GM21576 (cell line): ENCODE results near the gene BSN.

ENCODE experiments used
- ATAC-seq: cut with Tn5 transposase; IDR thresholded peaks from one replicate; pipeline ENCODE4 v1.9.1; 2021; ENCODE audit warnings: mild to moderate bottlenecking, moderate library complexity; ENCODE audit not compliant: unreplicated experiment

BSN gene

GRCh38 chr3:49602049-49602554, 47.8 kb downstream of the BSN start:
- ATAC-seq, result no peak

GRCh38 chr3:49602877-49603411, 48.7 kb downstream of the BSN start:
- no peak for ATAC-seq

GRCh38 chr3:49606427-49606826, 52.1 kb downstream of the BSN start:
- ATAC-seq, result no peak

GRCh38 chr3:49607105-49607591, 52.9 kb downstream of the BSN start:
- ATAC-seq, result no peak

- no peak for ATAC-seq
These were observed 53.5 kb downstream of the BSN start for GRCh38 chr3:49607796-49608195.

- no peak for ATAC-seq
These were observed 55.0 kb downstream of the BSN start for GRCh38 chr3:49609314-49609713.

- ATAC-seq, result no peak
These were observed 55.5 kb downstream of the BSN start for GRCh38 chr3:49609815-49610214.

GRCh38 chr3:49610666-49611280, 56.5 kb downstream of the BSN start:
- no peak for ATAC-seq

- ATAC-seq, result no peak
These were observed 57.0 kb downstream of the BSN start for GRCh38 chr3:49611291-49611690.

- ATAC-seq, result no peak
These were observed 57.4 kb downstream of the BSN start for GRCh38 chr3:49611719-49612118.

- no peak for ATAC-seq
These were observed 60.7 kb downstream of the BSN start for GRCh38 chr3:49614936-49615335.

- ATAC-seq, result no peak
These were observed 61.8 kb downstream of the BSN start for GRCh38 chr3:49616061-49616460.

- no peak for ATAC-seq
These were observed 62.2 kb downstream of the BSN start for GRCh38 chr3:49616491-49616941.

GRCh38 chr3:49617390-49618013, 63.2 kb downstream of the BSN start:
- ATAC-seq, result no peak

- ATAC-seq, result no peak
These were observed 64.1 kb downstream of the BSN start for GRCh38 chr3:49618412-49618811.

GRCh38 chr3:49619649-49620048, 65.4 kb downstream of the BSN start:
- ATAC-seq, result no peak

- ATAC-seq, result no peak
These were observed 66.5 kb downstream of the BSN start for GRCh38 chr3:49620728-49621127.

- ATAC-seq, result no peak
These were observed 68.8 kb downstream of the BSN start for GRCh38 chr3:49623071-49623470.

- no peak for ATAC-seq
These were observed 70.8 kb downstream of the BSN start for GRCh38 chr3:49625071-49625470.

- ATAC-seq, result no peak
These were observed 71.9 kb downstream of the BSN start for GRCh38 chr3:49626101-49626581.

- no peak for ATAC-seq
These were observed 72.5 kb downstream of the BSN start for GRCh38 chr3:49626796-49627195.

GRCh38 chr3:49627634-49628033, 73.4 kb downstream of the BSN start:
- ATAC-seq, result no peak
